ENCODE data around the gene CNOT10. TPM values are rescaled to one million over a fixed set of nuclear protein-coding genes. Genes with fewer than 3 reads are reported as not detected.

CNOT10 gene
- polyA plus RNA-seq, 1 of the 3 experiments (the other 2 are of a cell fraction) = 23.5 TPM

DNA sequence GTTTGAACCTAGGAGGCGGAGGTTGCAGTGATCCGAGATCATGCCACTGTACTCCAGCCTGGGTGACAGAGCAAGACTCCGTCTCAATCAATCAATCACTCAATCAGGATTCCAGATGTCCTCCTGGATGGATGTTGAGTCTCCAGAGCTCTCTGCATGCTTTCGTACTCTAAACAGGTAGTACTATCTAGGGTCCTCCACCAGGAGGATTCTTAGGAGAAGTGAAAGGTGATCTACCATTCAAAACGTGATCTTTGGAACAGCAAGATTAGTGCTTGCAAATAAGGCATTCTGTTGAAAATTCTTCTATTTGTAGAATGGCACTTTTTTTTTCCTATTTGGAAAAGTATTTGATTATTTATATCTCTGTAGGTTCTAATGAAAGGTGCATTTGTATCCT, 34.3 kb downstream of the CNOT10 start:
- Histone ChIP-seq H3K9me3 (no peaks in the 10 kb centered on the region), H3K4me2 (no peak overlapping the region), H3K36me3 (replicated peaks in 1 of 2; ENCODE audit: control insufficient read depth in 1 of 2, insufficient read depth in 2 of 2, low read length in 1 of 2) (peaks cover 21 to 36% of the 10 kb centered on the region in 2 experiments), H3F3A (replicated peaks; ENCODE audit: insufficient read depth) (no peaks in the 10 kb centered on the region), H3K27me3 (ENCODE audit: insufficient read depth) (no peaks in the 10 kb centered on the region), H3K79me2 (ENCODE audit: insufficient read depth) (no peaks in the 10 kb centered on the region), H3K27ac (ENCODE audit: low read depth in 2 of 2, low read length in 1 of 2) (no peak overlapping the region), H3K4me1 (ENCODE audit: control insufficient read depth in 1 of 2, insufficient read depth in 2 of 2, low read depth in 1 of 2, low read length in 1 of 2) (no peaks in the 10 kb centered on the region), H2AFZ (ENCODE audit: low read depth) (no peak overlapping the region), H3K4me3 (ENCODE audit: low read depth in 2 of 2, low read length in 1 of 2) (no peak overlapping the region), H3K9ac (no peak overlapping the region), H3K9me2 (no peaks in the 10 kb centered on the region), H4K20me1 (ENCODE audit: insufficient read depth) (no peaks in the 10 kb centered on the region)
- no peak for DNase-seq
- CTCF ChIA-PET = no interaction called here
- POLR2A ChIA-PET = no interaction called here
- TF ChIP-seq EP300 (IDR thresholded peaks at IDR 0.05; ENCODE audit: borderline replicate concordance in 1 of 2, low read depth in 1 of 2, low read length in 1 of 2) (no peak), MXI1 (IDR thresholded peaks at IDR 0.05; ENCODE audit: low read depth, low read length) (no peak)
- TF ChIP-seq, protein P1, sequence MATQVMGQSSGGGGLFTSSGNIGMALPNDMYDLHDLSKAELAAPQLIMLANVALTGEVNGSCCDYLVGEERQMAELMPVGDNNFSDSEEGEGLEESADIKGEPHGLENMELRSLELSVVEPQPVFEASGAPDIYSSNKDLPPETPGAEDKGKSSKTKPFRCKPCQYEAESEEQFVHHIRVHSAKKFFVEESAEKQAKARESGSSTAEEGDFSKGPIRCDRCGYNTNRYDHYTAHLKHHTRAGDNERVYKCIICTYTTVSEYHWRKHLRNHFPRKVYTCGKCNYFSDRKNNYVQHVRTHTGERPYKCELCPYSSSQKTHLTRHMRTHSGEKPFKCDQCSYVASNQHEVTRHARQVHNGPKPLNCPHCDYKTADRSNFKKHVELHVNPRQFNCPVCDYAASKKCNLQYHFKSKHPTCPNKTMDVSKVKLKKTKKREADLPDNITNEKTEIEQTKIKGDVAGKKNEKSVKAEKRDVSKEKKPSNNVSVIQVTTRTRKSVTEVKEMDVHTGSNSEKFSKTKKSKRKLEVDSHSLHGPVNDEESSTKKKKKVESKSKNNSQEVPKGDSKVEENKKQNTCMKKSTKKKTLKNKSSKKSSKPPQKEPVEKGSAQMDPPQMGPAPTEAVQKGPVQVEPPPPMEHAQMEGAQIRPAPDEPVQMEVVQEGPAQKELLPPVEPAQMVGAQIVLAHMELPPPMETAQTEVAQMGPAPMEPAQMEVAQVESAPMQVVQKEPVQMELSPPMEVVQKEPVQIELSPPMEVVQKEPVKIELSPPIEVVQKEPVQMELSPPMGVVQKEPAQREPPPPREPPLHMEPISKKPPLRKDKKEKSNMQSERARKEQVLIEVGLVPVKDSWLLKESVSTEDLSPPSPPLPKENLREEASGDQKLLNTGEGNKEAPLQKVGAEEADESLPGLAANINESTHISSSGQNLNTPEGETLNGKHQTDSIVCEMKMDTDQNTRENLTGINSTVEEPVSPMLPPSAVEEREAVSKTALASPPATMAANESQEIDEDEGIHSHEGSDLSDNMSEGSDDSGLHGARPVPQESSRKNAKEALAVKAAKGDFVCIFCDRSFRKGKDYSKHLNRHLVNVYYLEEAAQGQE (IDR thresholded peaks at IDR 0.05; ENCODE audit: low read depth, low read length) = no peak
- WGBS (ENCODE audit: low lambda C conversion rate) = 95% methylated on average over 5 of the region's 5 CpGs

DNA sequence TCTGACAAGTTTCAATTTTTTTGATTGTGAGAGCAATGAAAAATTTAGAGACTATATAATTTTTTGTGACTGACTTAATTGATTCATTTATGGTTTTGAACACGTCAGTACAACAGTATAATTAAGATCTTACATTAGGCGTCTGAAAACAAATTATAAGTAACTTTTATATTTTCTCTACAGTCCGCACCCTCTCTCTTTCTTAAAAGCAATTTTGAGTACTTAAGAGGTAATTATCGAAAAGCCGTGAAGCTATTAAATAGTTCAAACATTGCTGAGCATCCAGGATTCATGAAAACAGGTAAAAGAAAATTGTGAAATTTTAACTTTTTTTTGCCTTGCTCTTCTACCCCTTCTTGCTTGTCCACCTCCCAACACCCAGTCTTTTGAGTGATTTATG, 34.9 kb downstream of the CNOT10 start:
- Histone ChIP-seq H3K9me3 (no peaks in the 10 kb centered on the region), H3F3A (replicated peaks; ENCODE audit: insufficient read depth) (no peaks in the 10 kb centered on the region), H3K27me3 (ENCODE audit: insufficient read depth) (no peaks in the 10 kb centered on the region), H3K36me3 (replicated peaks in 1 of 2; ENCODE audit: control insufficient read depth in 1 of 2, insufficient read depth in 2 of 2, low read length in 1 of 2) (peaks cover 21 to 36% of the 10 kb centered on the region in 2 experiments), H3K4me3 (ENCODE audit: low read depth in 2 of 2, low read length in 1 of 2) (no peak overlapping the region), H4K20me1 (ENCODE audit: insufficient read depth) (no peaks in the 10 kb centered on the region), H3K4me2 (no peak overlapping the region), H3K4me1 (ENCODE audit: control insufficient read depth in 1 of 2, insufficient read depth in 2 of 2, low read depth in 1 of 2, low read length in 1 of 2) (no peaks in the 10 kb centered on the region), H2AFZ (ENCODE audit: low read depth) (no peak overlapping the region), H3K79me2 (ENCODE audit: insufficient read depth) (no peaks in the 10 kb centered on the region), H3K9ac (no peak overlapping the region), H3K9me2 (no peaks in the 10 kb centered on the region), H3K27ac (ENCODE audit: low read depth in 2 of 2, low read length in 1 of 2) (no peak overlapping the region)
- WGBS (ENCODE audit: low lambda C conversion rate) = 93% methylated on average over 5 of the region's 5 CpGs
- DNase-seq = no peak
- ChIA-PET POLR2A (no interaction called here), CTCF (no interaction called here)
- TF ChIP-seq, protein P2, sequence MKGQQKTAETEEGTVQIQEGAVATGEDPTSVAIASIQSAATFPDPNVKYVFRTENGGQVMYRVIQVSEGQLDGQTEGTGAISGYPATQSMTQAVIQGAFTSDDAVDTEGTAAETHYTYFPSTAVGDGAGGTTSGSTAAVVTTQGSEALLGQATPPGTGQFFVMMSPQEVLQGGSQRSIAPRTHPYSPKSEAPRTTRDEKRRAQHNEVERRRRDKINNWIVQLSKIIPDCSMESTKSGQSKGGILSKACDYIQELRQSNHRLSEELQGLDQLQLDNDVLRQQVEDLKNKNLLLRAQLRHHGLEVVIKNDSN (IDR thresholded peaks at IDR 0.05; ENCODE audit: borderline replicate concordance, low read depth) = no peak
- TF ChIP-seq GATA2 (CRISPR knock-in tag; IDR thresholded peaks at IDR 0.05) (no peak), POLR2AphosphoS5 (IDR thresholded peaks at IDR 0.05; ENCODE audit: low read depth, low read length) (no peak)

DNA sequence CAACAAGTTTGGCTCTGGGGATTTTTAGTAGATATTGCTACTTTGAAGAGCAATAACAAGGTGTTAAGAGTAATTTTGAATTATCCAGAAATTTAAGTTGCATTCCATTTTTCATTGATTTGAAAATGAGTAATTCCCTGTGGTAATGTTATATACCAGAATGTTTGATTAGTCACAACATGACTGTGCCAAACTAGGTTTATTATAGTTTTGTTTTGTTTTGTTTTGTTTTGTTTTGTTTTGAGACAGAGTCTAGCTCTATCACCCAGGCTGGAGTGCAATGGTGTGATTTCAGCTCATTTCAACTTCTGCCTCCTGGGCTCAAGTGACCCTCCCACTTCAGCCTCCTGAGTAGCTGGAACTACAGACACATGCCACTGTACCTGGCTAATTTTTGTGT, 40.7 kb downstream of the CNOT10 start:
- Histone ChIP-seq H3K4me1 (ENCODE audit: control insufficient read depth in 1 of 2, insufficient read depth in 2 of 2, low read depth in 1 of 2, low read length in 1 of 2) (peaks cover 0 to 3% of the 10 kb centered on the region in 2 experiments; a peak in 1 of 4 replicates), H3K27ac (ENCODE audit: low read depth in 2 of 2, low read length in 1 of 2) (no peak overlapping the region), H3K4me3 (ENCODE audit: low read depth in 2 of 2, low read length in 1 of 2) (no peak overlapping the region), H2AFZ (ENCODE audit: low read depth) (no peak overlapping the region), H3K9me2 (no peaks in the 10 kb centered on the region), H3K4me2 (no peak overlapping the region), H3K27me3 (ENCODE audit: insufficient read depth) (no peaks in the 10 kb centered on the region), H3F3A (replicated peaks; ENCODE audit: insufficient read depth) (no peaks in the 10 kb centered on the region), H3K36me3 (replicated peaks in 1 of 2; ENCODE audit: control insufficient read depth in 1 of 2, insufficient read depth in 2 of 2, low read length in 1 of 2) (peaks cover 15 to 41% of the 10 kb centered on the region in 2 experiments), H3K79me2 (ENCODE audit: insufficient read depth) (no peaks in the 10 kb centered on the region), H3K9ac (no peak overlapping the region), H4K20me1 (ENCODE audit: insufficient read depth) (no peaks in the 10 kb centered on the region), H3K9me3 (no peaks in the 10 kb centered on the region)
- no peak for DNase-seq
- POLR2A ChIA-PET = interaction anchor here (0.5 kb wide), 1 partner anchor 120 kb away, joined by 7 read pairs; no protein-coding TSS in a partner anchor
- CTCF ChIA-PET = interaction anchor here (1.7 kb wide), 1 partner anchor 56 kb away, joined by 4 read pairs; no protein-coding TSS in a partner anchor
- TF ChIP-seq CHD2 (IDR thresholded peaks at IDR 0.05; ENCODE audit: low read length, partially characterized antibody) = no peak
- TF ChIP-seq MEF2A (IDR thresholded peaks at IDR 0.05; ENCODE audit: borderline replicate concordance, low read depth) = no peak
- TF ChIP-seq FOXM1 (IDR thresholded peaks at IDR 0.05; ENCODE audit: low read depth) = no peak
- no peak for TF ChIP-seq JUND (IDR thresholded peaks at IDR 0.05)
- TF ChIP-seq NRF1 (IDR thresholded peaks at IDR 0.05; ENCODE audit: low read depth, low read length) = no peak
- TF ChIP-seq MXI1 (IDR thresholded peaks at IDR 0.05; ENCODE audit: low read depth, low read length) = no peak
- TF ChIP-seq, protein P3, sequence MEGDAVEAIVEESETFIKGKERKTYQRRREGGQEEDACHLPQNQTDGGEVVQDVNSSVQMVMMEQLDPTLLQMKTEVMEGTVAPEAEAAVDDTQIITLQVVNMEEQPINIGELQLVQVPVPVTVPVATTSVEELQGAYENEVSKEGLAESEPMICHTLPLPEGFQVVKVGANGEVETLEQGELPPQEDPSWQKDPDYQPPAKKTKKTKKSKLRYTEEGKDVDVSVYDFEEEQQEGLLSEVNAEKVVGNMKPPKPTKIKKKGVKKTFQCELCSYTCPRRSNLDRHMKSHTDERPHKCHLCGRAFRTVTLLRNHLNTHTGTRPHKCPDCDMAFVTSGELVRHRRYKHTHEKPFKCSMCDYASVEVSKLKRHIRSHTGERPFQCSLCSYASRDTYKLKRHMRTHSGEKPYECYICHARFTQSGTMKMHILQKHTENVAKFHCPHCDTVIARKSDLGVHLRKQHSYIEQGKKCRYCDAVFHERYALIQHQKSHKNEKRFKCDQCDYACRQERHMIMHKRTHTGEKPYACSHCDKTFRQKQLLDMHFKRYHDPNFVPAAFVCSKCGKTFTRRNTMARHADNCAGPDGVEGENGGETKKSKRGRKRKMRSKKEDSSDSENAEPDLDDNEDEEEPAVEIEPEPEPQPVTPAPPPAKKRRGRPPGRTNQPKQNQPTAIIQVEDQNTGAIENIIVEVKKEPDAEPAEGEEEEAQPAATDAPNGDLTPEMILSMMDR (IDR thresholded peaks at IDR 0.05) = no peak
- TF ChIP-seq FOSL2 (IDR thresholded peaks at IDR 0.05; ENCODE audit: borderline replicate concordance, low read depth) = no peak
- no peak for TF ChIP-seq ELF1 (IDR thresholded peaks at IDR 0.05)
- TF ChIP-seq POLR2AphosphoS5 (IDR thresholded peaks at IDR 0.05; ENCODE audit: low read depth, low read length) = no peak
- TF ChIP-seq, protein P4, sequence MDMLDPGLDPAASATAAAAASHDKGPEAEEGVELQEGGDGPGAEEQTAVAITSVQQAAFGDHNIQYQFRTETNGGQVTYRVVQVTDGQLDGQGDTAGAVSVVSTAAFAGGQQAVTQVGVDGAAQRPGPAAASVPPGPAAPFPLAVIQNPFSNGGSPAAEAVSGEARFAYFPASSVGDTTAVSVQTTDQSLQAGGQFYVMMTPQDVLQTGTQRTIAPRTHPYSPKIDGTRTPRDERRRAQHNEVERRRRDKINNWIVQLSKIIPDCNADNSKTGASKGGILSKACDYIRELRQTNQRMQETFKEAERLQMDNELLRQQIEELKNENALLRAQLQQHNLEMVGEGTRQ (IDR thresholded peaks at IDR 0.05; ENCODE audit: borderline replicate concordance, low read depth, low read length) = no peak
